H1 (cell line): ENCODE data around the gene TIE1. TPM values are rescaled to one million over a fixed set of nuclear protein-coding genes. Genes with fewer than 3 reads are reported as not detected.

ENCODE experiments used
- CTCF ChIA-PET: fragments of 300-600 bp; sonication (Branson Sonifier 250); formaldehyde crosslinking; loops from one replicate; lab custom pipeline; 2021; ENCODE audit not compliant: partially characterized antibody; lab: Charles Lee
- POLR2A ChIA-PET: fragments of 300-600 bp; sonication (Branson Sonifier 250); formaldehyde crosslinking; loops from one replicate; lab custom pipeline; 2021; ENCODE audit warnings: inconsistent platforms; ENCODE audit not compliant: partially characterized antibody; lab: Charles Lee
- DNase-seq, 2 experiments: peaks; one replicate each; pipeline versions ENCODE4 v3.0.0 to v3.0.0-alpha.2; 2010 to 2022; ENCODE audit warnings: low spot score in 2 of 2, low read depth in 1 of 2, mixed read lengths in 1 of 2
- FAIRE-seq: peaks from 2 replicates; lab custom pipeline; 2011; peaks lifted over from hg19 to GRCh38; lab: Jason Lieb, UNC
- H2AFZ ChIP-seq: 2 replicates; pipeline ENCODE4 v1.8.1; 2012; ENCODE audit warnings: low read length, inconsistent platforms
- H2AK5ac ChIP-seq: 2 replicates; pipeline ENCODE4 v1.6.1; 2013; ENCODE audit warnings: low read depth, low read length
- H2BK120ac ChIP-seq: replicated peaks from 2 replicates; pipeline ENCODE3; 2013; ENCODE audit warnings: low read depth, low read length, inconsistent platforms
- H2BK12ac ChIP-seq: 2 replicates; pipeline ENCODE4 v1.6.1; 2013; ENCODE audit warnings: low read depth, low read length
- H2BK15ac ChIP-seq: 2 replicates; pipeline ENCODE4 v1.6.1; 2013; ENCODE audit warnings: low read length
- H2BK20ac ChIP-seq: 2 replicates; pipeline ENCODE4 v1.6.1; 2013; ENCODE audit warnings: low read length
- H2BK5ac ChIP-seq: 2 replicates; pipeline ENCODE4 v1.6.1; 2013; ENCODE audit warnings: low read depth, low read length
- H3K14ac ChIP-seq: 2 replicates; pipeline ENCODE4 v1.6.1; 2013; ENCODE audit warnings: inconsistent platforms; ENCODE audit not compliant: insufficient read length
- H3K18ac ChIP-seq: 2 replicates; pipeline ENCODE4 v1.6.1; 2013; ENCODE audit warnings: low read length; ENCODE audit errors: extremely low read depth
- H3K23ac ChIP-seq: 2 replicates; pipeline ENCODE4 v1.6.1; 2013; ENCODE audit warnings: inconsistent platforms; ENCODE audit not compliant: insufficient read length
- H3K23me2 ChIP-seq: 2 replicates; pipeline ENCODE4 v1.6.1; 2013; ENCODE audit warnings: low read depth, low read length
- H3K27ac ChIP-seq: 2 replicates; pipeline ENCODE4 v1.6.1; 2011; ENCODE audit warnings: low read depth, low read length, inconsistent platforms
- H3K27me3 ChIP-seq, 4 experiments: replicated peaks in 1 of 4; 1 replicate in 1 of 4; 2 replicates in 3 of 4; pipeline versions ENCODE4 v1.6.1 to v1.8.1; 2011 to 2013; ENCODE audit warnings: low read length in 3 of 4, mild to moderate bottlenecking in 3 of 4, inconsistent platforms in 2 of 4, mixed read lengths in 2 of 4, moderate library complexity in 1 of 4; ENCODE audit not compliant: control insufficient read depth in 3 of 4, insufficient read depth in 3 of 4; ENCODE audit errors: extremely low read depth in 1 of 4
- H3K36me3 ChIP-seq, 4 experiments: 2 replicates each; pipeline versions ENCODE4 v1.6.1 to v1.8.1; 2011 to 2013; ENCODE audit warnings: mild to moderate bottlenecking in 4 of 4, low read length in 3 of 4, moderate library complexity in 2 of 4, control low read depth in 1 of 4, inconsistent platforms in 1 of 4; ENCODE audit not compliant: insufficient read depth in 4 of 4, control insufficient read depth in 2 of 4
- H3K4ac ChIP-seq: replicated peaks from 2 replicates; pipeline ENCODE3; 2013; ENCODE audit warnings: low read length, low read depth, mixed read lengths, inconsistent platforms; ENCODE audit not compliant: insufficient read length
- H3K4me1 ChIP-seq, 4 experiments: replicated peaks in 1 of 4; 1 replicate in 1 of 4; 2 replicates in 3 of 4; pipeline versions ENCODE4 v1.6.1 to v1.8.1; 2011 to 2013; ENCODE audit warnings: low read length in 3 of 4, inconsistent platforms in 2 of 4, mixed read lengths in 1 of 4; ENCODE audit not compliant: insufficient read depth in 4 of 4, control insufficient read depth in 3 of 4
- H3K4me2 ChIP-seq, 2 experiments: 2 replicates each; pipeline versions ENCODE4 v1.6.1 to v1.8.1; 2011 to 2013; ENCODE audit warnings: low read depth in 2 of 2, low read length in 2 of 2, control low read depth in 1 of 2, inconsistent platforms in 1 of 2, mild to moderate bottlenecking in 1 of 2; ENCODE audit not compliant: insufficient read depth in 1 of 2
- H3K4me3 ChIP-seq, 4 experiments: fragments of 200-600, 300-600 bp in 1 of 4; sonication (generic), shearing (Covaris generic), sonication (Bioruptor Twin) in 1 of 4; 2 replicates each; pipeline versions ENCODE4 v1.5.1 to v1.8.1; 2011 to 2016; ENCODE audit warnings: low read length in 4 of 4, low read depth in 3 of 4, control low read depth in 2 of 4, inconsistent platforms in 2 of 4, mild to moderate bottlenecking in 2 of 4, mixed read lengths in 1 of 4, moderate library complexity in 1 of 4; ENCODE audit not compliant: insufficient read depth in 2 of 4; ENCODE audit errors: extremely low read depth in 1 of 4
- H3K56ac ChIP-seq: replicated peaks from 2 replicates; pipeline ENCODE3; 2013; ENCODE audit warnings: low read depth, mild to moderate bottlenecking, mixed read lengths, low read length, inconsistent platforms; ENCODE audit not compliant: insufficient read length
- H3K79me1 ChIP-seq: 2 replicates; pipeline ENCODE4 v1.6.1; 2013; ENCODE audit warnings: low read depth, low read length, control low read depth
- H3K79me2 ChIP-seq, 2 experiments: 2 replicates each; pipeline versions ENCODE4 v1.6.1 to v1.8.1; 2012 to 2013; ENCODE audit warnings: low read length in 2 of 2, mild to moderate bottlenecking in 2 of 2, inconsistent platforms in 1 of 2; ENCODE audit not compliant: insufficient read depth in 2 of 2, control insufficient read depth in 1 of 2
- H3K9ac ChIP-seq, 4 experiments: replicated peaks in 1 of 4; 1 replicate in 1 of 4; 2 replicates in 3 of 4; pipeline versions ENCODE4 v1.6.1 to v1.8.1; 2011 to 2013; ENCODE audit warnings: low read depth in 3 of 4, low read length in 3 of 4, control low read depth in 2 of 4, mild to moderate bottlenecking in 2 of 4, moderate library complexity in 2 of 4, inconsistent platforms in 1 of 4; ENCODE audit errors: extremely low read depth in 1 of 4
- H3K9me3 ChIP-seq, 2 experiments: 2 replicates each; pipeline versions ENCODE4 v1.6.1 to v1.8.1; 2012 to 2013; ENCODE audit warnings: mild to moderate bottlenecking in 2 of 2, moderate library complexity in 2 of 2, control low read depth in 1 of 2, inconsistent platforms in 1 of 2, low read depth in 1 of 2, low read length in 1 of 2, mixed read lengths in 1 of 2; ENCODE audit not compliant: insufficient read depth in 2 of 2
- H4K20me1 ChIP-seq, 2 experiments: replicated peaks in 1 of 2; 2 replicates each; pipeline versions ENCODE3 to v1.8.1; 2011 to 2013; ENCODE audit warnings: inconsistent platforms in 2 of 2, low read length in 2 of 2, mild to moderate bottlenecking in 1 of 2; ENCODE audit not compliant: insufficient read depth in 2 of 2, control insufficient read depth in 1 of 2
- H4K5ac ChIP-seq: 2 replicates; pipeline ENCODE4 v1.6.1; 2013; ENCODE audit warnings: low read length, low read depth, mixed read lengths, inconsistent platforms; ENCODE audit not compliant: insufficient read length
- H4K8ac ChIP-seq: 2 replicates; pipeline ENCODE4 v1.8.0; 2013; ENCODE audit warnings: mild to moderate bottlenecking, moderate library complexity, low read length, inconsistent platforms; ENCODE audit not compliant: insufficient read depth; ENCODE audit errors: extremely low read depth
- H4K91ac ChIP-seq: replicated peaks from 2 replicates; pipeline ENCODE3; 2013; ENCODE audit warnings: low read length, mixed read lengths, inconsistent platforms; ENCODE audit not compliant: insufficient read length
- BACH1 ChIP-seq: IDR thresholded peaks from 2 replicates; pipeline ENCODE4 v1.6.1; 2012; ENCODE audit warnings: low read length, improper control_type of control experiment
- CREB1 ChIP-seq: IDR thresholded peaks from 2 replicates; pipeline ENCODE4 v1.6.1; 2012; ENCODE audit warnings: inconsistent platforms
- TAF1 ChIP-seq: IDR thresholded peaks from 2 replicates; pipeline ENCODE4 v1.6.1; 2011; ENCODE audit warnings: mild to moderate bottlenecking, low read depth, low read length
- WGBS, 2 experiments: shearing (Covaris generic) in 1 of 2; methylation state at CpG; one replicate each; pipeline versions ENCODE4 v1.1.6 to v1.1.7; 2013 to 2015; ENCODE audit warnings: low lambda C conversion rate in 2 of 2, mixed read lengths in 2 of 2, inconsistent platforms in 1 of 2, low coverage in 1 of 2, missing lambda C conversion rate in 1 of 2; ENCODE audit not compliant: insufficient replicate concordance in 2 of 2, insufficient coverage in 1 of 2, insufficient read length in 1 of 2; ENCODE audit errors: extremely low coverage in 1 of 2, missing lambda C conversion rate in 1 of 2; 5-methylcytosine and 5-hydroxymethylcytosine counted together
- polyA plus RNA-seq, 7 experiments: library from polyadenylated mRNA; depleted of rRNA in 3 of 7; stranded (reverse) in 5 of 7; unstranded in 2 of 7; fragments of >200 nt in 5 of 7; fragments of 200-250 nt in 2 of 7; gene quantifications; 1 replicate in 5 of 7; 2 replicates in 1 of 7; 4 replicates in 1 of 7; pipeline versions ENCODE4 v1.2.1 to v1.2.3, GENCODE V29; 2011 to 2013; ENCODE audit warnings: missing spikeins in 2 of 7, mixed read lengths in 2 of 7
- total RNA-seq: library from RNA; stranded (reverse); fragmentation: NEBNext Ultra II Directional; extraction: Animal tissue kit (Norgen Biotek cat#: 25700); gene quantifications from 2 replicates; pipeline ENCODE4 v1.2.1, GENCODE V29; 2021

Gene TIE1
- total and polyA plus RNA-seq, 2 of the 8 experiments (the other 6 are each of a cell fraction or from before 2014, with no cell fraction given): 0.74 to 2.2 TPM

DNA sequence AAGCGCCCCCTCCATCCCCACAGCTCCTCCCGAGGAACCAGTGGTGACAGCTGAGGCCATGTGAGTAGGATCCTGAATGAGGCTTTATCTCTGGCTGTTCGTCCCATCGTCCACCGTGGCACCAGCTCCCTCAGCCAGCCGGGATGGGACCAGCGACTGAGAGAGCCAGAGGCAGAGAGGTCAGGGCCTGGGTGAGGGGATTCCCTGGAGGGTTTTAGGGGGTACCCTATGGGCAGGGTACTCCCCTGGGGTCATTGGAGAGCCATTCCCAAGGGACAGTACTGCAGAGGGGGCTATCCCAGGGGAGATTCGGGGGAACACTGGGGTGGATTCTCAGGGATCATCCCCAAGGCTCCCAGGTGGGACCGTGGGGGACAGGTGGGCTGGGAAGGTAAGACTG lies 28.6 kb upstream of the TIE1 start:
- H4K91ac ChIP-seq: no peak overlapping the region
- H3K27me3 ChIP-seq: no peaks in the 10 kb centered on the region
- no peak overlapping the region for H2BK20ac ChIP-seq
- TF ChIP-seq BACH1 (no peak), TAF1 (no peak), CREB1 (no peak)
- H4K8ac ChIP-seq: no peak overlapping the region
- no peak overlapping the region for H3K9ac ChIP-seq
- peaks cover 2 to 12% (median 6%) of the 10 kb centered on the region in 4 experiments; a peak in 6 of 8 replicates for H3K36me3 ChIP-seq
- ChIA-PET CTCF (interaction anchor here (1.0 to 2.0 kb wide), 2 partner anchors 9 to 13 kb away, joined by 4 to 12 read pairs; partner anchors contain the start of gene C1orf210), POLR2A (interaction anchor here (0.7 to 3.2 kb wide), 5 partner anchors 9 to 86 kb away, joined by 3 to 31 read pairs (median 7); partner anchors contain the start of genes C1orf210 and CDC20)
- no peak overlapping the region for H3K18ac ChIP-seq
- no peak overlapping the region for H4K5ac ChIP-seq
- H2BK15ac ChIP-seq: no peak overlapping the region
- H2BK120ac ChIP-seq: no peak overlapping the region
- no peak overlapping the region for H3K4me3 ChIP-seq
- H3K23me2 ChIP-seq: peaks cover 5% of the 10 kb centered on the region; the same call in 1 of the 2 replicates
- H3K79me2 ChIP-seq: 0 out of 4 replicates have a peak, but pooled peaks cover 0 to 3% of the 10 kb centered on the region in 2 experiments
- H3K4me2 ChIP-seq: no peak overlapping the region; a peak in 1 of 4 replicates
- no peak overlapping the region for H2BK5ac ChIP-seq
- H3K14ac ChIP-seq: no peak overlapping the region
- H3K56ac ChIP-seq: no peak overlapping the region
- no peaks in the 10 kb centered on the region for H4K20me1 ChIP-seq
- H2AFZ ChIP-seq: no peak overlapping the region
- H3K4ac ChIP-seq: no peak overlapping the region
- WGBS, 2 experiments: 95% methylated on average over 9 of the region's 9 CpGs; no CpG with 5 or more reads in 1 of the 2 experiments
- H3K79me1 ChIP-seq: peaks cover 3% of the 10 kb centered on the region
- 0 out of 2 replicates have a peak overlapping the region, but pooled peaks have one; percentile 44 for H2AK5ac ChIP-seq
- H2BK12ac ChIP-seq: peak overlapping the region; percentile 40; the same call in 1 of the 2 replicates
- H3K27ac ChIP-seq: no peak overlapping the region
- no peak for DNase-seq
- no peaks in the 10 kb centered on the region for H3K9me3 ChIP-seq
- H3K23ac ChIP-seq: no peak overlapping the region
- peaks cover 0 to 12% (median 5%) of the 10 kb centered on the region in 4 experiments; a peak in 5 of 7 replicates for H3K4me1 ChIP-seq
- no peak for FAIRE-seq
